GM18858 (cell line): ENCODE measurements around the gene DEFB129.
"Not testable (repeated sequence)": the region's sequence is repeated elsewhere in the genome, so short reads cannot be mapped to it uniquely, and the experiment has no call there.

Source experiments
- ATAC-seq: cut with Tn5 transposase; IDR thresholded peaks from one replicate; pipeline ENCODE4 v1.9.1; 2021; ENCODE audit not compliant: unreplicated experiment

Gene DEFB129

GRCh38 chr20:252801-253200 is 25.7 kb downstream of the DEFB129 start:
- ATAC-seq: no peak

- not testable (repeated sequence) for ATAC-seq
Measured at GRCh38 chr20:253447-253846, 26.4 kb downstream of the DEFB129 start.

DNA sequence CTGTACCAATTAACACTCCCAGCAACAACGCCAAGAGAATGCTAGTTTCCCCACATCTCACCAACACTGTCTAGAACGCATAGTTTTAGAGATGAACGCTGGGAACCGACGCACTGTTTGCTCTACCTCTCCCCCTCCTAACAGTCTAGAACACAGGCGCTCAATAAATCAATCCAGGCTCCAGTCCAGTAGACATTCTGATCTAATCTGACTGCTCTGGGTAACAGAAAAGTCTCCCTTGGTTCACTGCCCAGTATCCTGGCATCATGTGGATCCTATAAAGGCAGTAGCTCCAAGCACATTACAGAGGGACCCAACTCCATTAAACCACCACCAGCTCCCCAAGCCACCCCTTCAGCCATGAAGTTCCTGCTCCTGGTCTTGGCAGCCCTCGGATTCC is 30.4 kb downstream of the DEFB129 start, which contains the start of gene DEFB132:
DEFB132 (plus strand) TSS at position 306 of the 400 bp plus-strand sequence; CDS start at position 361, 55 bp downstream.
- no peak for ATAC-seq

GRCh38 chr20:258269-258858 is 31.3 kb downstream of the DEFB129 start:
- no peak for ATAC-seq

DNA sequence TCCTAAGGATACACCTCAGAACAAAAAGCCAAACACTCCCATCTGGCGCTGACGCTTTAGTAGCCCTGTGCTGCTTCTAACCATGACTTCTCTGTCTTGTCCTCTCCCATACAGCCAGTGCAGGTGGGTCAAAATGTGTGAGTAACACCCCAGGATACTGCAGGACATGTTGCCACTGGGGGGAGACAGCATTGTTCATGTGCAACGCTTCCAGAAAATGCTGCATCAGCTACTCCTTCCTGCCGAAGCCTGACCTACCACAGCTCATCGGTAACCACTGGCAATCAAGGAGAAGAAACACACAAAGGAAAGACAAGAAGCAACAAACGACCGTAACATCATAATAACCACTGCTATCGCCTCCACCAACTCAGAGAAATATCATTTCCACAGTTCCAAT is 31.9 kb downstream of the DEFB129 start:
- ATAC-seq: no peak

- ATAC-seq: no peak
Measured at GRCh38 chr20:259981-260380, 32.9 kb downstream of the DEFB129 start.

DNA sequence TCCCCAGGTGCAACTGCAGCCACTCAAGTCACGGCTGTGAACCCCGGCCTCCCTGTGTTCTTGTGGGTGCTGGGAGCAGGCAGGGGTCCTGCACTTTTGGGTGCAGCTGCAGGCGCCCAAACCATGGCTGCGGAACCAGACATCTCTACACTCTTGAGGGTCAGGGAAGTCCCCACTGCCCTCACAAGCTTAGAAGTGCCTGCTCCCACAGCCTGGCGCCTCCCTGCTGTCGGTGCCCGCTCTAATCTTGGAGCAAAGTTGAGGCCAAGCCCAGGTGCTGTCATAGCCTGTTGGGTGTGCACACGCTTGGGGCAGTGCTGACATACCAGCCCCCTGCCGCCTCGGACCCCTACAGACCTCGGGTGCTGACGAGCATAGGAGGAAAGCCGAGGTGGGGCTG is 36.6 kb downstream of the DEFB129 start:
- no peak for ATAC-seq

DNA sequence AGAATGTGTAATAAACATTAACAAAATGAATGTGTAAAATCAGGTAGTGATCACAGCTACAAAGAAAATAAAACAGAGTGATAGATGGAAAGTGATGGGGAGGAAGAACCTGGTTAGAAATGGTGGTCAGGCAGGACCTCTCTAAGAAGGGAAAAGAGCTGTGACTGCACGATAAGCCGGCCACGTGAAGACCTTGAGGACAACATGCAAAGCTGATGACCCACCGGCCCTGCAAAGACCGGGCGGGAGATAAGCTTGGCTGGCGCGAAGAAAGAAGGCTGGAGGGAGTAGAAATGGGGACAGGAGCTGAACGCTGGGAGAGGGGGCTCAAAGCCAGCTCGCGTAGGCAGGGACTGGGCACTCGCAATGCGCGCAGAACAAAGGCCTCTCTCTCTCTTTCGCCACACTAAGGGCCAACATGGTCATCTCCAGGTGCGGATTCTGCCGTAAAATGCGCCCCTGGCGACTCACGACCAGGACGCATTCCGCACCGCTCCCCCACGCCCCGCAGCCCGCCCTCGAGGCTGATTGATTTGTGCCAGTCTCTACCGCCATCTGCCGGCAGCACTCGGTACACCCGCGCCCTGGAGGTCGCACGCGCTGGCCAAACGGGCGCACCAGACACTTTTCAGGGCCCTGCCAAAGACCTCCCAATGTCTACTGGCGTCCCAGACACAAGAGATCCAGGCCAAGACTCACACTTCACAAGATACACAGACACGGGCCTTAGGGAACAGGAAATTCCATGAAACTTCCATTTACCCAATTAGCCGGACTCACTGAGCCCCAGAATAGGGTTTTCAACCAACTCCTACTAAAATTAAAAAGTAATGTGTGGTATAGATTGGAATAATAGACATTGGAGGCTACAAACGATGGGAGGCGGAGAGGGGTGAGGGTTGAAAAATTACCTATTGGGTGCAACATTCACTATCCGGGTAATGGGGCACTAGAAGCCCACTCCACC is 39.8 kb downstream of the DEFB129 start:
- peak; percentile 46 for ATAC-seq

GRCh38 chr20:270517-270916 is 43.5 kb downstream of the DEFB129 start:
- no peak for ATAC-seq

DNA sequence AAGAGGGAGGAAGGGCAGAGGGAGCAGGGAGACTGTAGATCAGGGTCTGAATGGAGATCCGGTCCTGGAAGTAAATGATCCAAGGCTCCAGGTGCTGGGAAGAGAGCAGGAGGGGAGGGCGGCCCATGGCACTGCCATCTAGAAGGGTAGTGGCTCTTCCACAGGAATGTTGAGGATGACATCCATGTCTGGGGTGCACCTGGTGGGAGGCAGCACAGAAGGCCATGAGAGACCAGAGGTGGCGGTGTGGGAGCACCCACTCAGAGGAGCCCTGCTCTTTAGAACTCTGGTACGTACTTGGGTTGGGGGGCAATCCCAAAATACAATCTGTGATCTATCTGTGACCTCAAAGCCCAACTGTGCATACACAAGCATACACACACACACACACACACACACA is 44.0 kb downstream of the DEFB129 start:
- ATAC-seq: no peak

GRCh38 chr20:271528-271927 is 44.5 kb downstream of the DEFB129 start:
- ATAC-seq: no peak

GRCh38 chr20:272718-273117 is 45.7 kb downstream of the DEFB129 start:
- ATAC-seq: no peak

- ATAC-seq: no peak
Measured at GRCh38 chr20:273884-274283, 46.8 kb downstream of the DEFB129 start.

- no peak for ATAC-seq
Measured at GRCh38 chr20:275791-276190, 48.7 kb downstream of the DEFB129 start.

GRCh38 chr20:276620-277495 is 49.8 kb downstream of the DEFB129 start:
- ATAC-seq: no peak

DNA sequence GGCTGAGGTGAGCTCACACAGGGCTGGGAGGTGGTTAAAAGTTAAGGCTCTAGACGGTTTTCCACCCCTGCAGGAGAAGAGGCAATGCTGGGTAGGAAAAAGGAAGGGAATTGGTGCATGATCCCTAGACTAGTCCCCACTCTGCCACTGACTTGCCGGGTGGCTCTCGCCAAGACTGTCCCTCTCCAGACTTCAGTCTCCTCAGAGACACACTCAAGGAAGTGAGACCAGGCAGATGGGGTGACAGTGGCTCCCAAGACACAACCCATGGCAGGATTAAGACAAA is 50.4 kb downstream of the DEFB129 start:
- ATAC-seq: no peak

DNA sequence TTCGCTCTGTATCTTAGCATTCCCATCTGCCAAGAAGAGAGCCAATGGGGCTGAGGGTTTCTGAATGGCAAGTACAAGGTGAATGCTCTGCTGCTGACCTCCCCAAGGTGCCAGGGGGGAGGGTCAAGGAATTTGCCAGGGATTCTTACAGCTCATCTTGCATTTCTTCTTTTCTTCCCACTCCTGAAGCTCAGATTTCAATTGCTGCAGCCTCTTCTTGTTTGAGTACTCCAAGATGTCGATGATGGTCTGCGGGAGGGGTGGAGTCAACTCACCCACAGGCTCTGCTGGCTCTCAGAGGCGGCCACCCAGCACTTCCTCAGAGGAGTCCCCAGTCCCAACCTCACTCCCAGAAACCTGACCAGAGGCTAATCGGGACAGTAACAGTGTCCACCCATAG is 51.1 kb downstream of the DEFB129 start:
- no peak for ATAC-seq

DNA sequence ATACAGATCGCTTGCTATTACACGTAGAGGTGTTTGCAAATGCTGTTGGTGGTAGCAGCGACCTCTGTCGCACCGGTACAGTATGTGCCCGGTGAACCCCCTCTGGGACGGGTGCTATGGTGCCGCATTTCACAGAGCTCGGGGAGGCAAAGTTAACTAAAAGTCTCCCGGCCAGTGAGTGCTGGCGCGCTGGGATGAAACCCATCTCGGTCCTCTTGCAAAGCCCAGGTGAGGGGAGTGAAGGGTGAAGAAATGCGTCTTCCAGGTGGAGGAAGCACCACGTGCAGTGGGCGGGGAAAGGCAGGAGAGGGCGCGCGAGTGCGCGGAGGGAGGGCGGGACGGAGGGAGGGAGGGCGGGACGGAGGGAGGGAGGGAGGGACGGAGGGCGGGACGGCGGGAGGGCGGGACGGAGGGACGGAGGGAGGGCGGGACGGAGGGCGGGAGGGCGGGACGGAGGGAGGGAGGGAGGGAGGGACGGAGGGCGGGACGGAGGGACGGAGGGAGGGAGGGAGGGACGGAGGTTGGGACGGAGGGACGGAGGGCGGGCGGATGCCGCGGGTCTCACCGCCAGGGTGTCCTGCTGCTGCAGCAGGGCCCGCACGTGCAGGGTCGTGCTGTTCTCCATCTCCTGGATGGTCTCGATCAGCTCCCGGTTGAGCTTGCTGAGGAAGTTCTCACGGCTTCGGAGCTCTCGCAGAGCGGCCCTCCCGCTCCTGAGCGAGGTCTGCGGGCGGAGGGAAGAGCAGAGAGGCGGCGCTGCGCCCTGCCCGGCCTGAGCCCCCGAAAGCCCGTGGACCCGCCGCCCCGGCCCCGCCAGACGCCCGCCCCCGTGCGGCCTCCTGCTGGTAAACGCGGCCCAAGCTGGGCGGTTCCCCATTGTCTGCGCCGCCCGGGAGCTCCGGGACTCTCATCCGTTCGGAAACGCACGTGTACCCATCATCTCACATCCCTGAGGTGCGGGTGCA is 51.8 kb downstream of the DEFB129 start:
- ATAC-seq: no peak
